MM.1S (cell line): ENCODE data around the gene NRP2.

Experiments
- DNase-seq: peaks from one replicate; pipeline ENCODE4 v3.0.0-alpha.2; 2015
- H2AFZ ChIP-seq: fragments of 300-600 bp; sonication (generic); 2 replicates; pipeline ENCODE4 v1.6.0; 2016; ENCODE audit warnings: antibody characterized with exemption, low read length
- H3F3A ChIP-seq: fragments of 300-600 bp; sonication (generic); 2 replicates; pipeline ENCODE4 v1.6.1; 2016; ENCODE audit warnings: mild to moderate bottlenecking, antibody characterized with exemption, low read length, moderate library complexity, mixed read lengths; ENCODE audit not compliant: insufficient read depth
- H3K27ac ChIP-seq: fragments of 300-600 bp; sonication (generic); 2 replicates; pipeline ENCODE4 v1.5.1; 2016; ENCODE audit warnings: mild to moderate bottlenecking, low read length
- H3K27me3 ChIP-seq: fragments of 300-600 bp; sonication (generic); replicated peaks from 2 replicates; pipeline ENCODE4 v1.6.0; 2016; ENCODE audit warnings: low read length; ENCODE audit not compliant: insufficient read depth
- H3K36me3 ChIP-seq: fragments of 300-600 bp; sonication (generic); replicated peaks from 2 replicates; pipeline ENCODE4 v1.6.1; 2016; ENCODE audit warnings: mild to moderate bottlenecking, low read length, mixed read lengths; ENCODE audit not compliant: insufficient read depth
- H3K4me1 ChIP-seq: fragments of 300-600 bp; sonication (generic); 2 replicates; pipeline ENCODE4 v1.6.1; 2016; ENCODE audit warnings: low read length, mixed read lengths
- H3K4me2 ChIP-seq: fragments of 300-600 bp; sonication (generic); 2 replicates; pipeline ENCODE4 v1.6.0; 2016; ENCODE audit warnings: low read depth, low read length
- H3K4me3 ChIP-seq: fragments of 300-600 bp; sonication (generic); 2 replicates; pipeline ENCODE4 v1.5.1; 2016; ENCODE audit warnings: low read length, mixed read lengths
- H3K79me2 ChIP-seq: fragments of 300-600 bp; sonication (generic); 2 replicates; pipeline ENCODE4 v1.6.1; 2016; ENCODE audit warnings: mixed run types, low read length, mixed read lengths
- H3K9ac ChIP-seq: fragments of 300-600 bp; sonication (generic); 2 replicates; pipeline ENCODE4 v1.6.1; 2016; ENCODE audit warnings: low read length, mixed read lengths
- H3K9me2 ChIP-seq: fragments of 300-600 bp; sonication (generic); replicated peaks from 2 replicates; pipeline ENCODE4 v1.6.1; 2016; ENCODE audit warnings: mild to moderate bottlenecking, low read length, mixed read lengths; ENCODE audit not compliant: insufficient read depth
- H3K9me3 ChIP-seq: fragments of 300-600 bp; sonication (generic); replicated peaks from 2 replicates; pipeline ENCODE4 v1.6.1; 2016; ENCODE audit warnings: mild to moderate bottlenecking, low read length, mixed read lengths; ENCODE audit not compliant: insufficient read depth
- H4K20me1 ChIP-seq: fragments of 300-600 bp; sonication (generic); 2 replicates; pipeline ENCODE4 v1.6.1; 2016; ENCODE audit warnings: mild to moderate bottlenecking, low read length, moderate library complexity, mixed read lengths; ENCODE audit not compliant: insufficient read depth
- CTCF ChIP-seq: fragments of 300-600 bp; sonication (generic); IDR thresholded peaks from 2 replicates; pipeline ENCODE4 v1.5.1; 2016; ENCODE audit warnings: antibody characterized with exemption, low read length, mixed read lengths
- EZH2 ChIP-seq: fragments of 300-600 bp; sonication (generic); optimal IDR thresholded peaks from 2 replicates; pipeline ENCODE3; 2017; ENCODE audit warnings: low read depth, mild to moderate bottlenecking, antibody characterized with exemption, low read length, mixed read lengths
- EZH2phosphoT487 ChIP-seq: fragments of 300-600 bp; sonication (generic); IDR thresholded peaks from 2 replicates; pipeline ENCODE4 v1.6.1; 2018; ENCODE audit warnings: antibody characterized with exemption, low read length

Gene NRP2

GRCh38 chr2:205651719-205652118, 30.6 kb upstream of the NRP2 start:
- Histone ChIP-seq H3K27me3 (no peaks in the 10 kb centered on the region), H3F3A (no peaks in the 10 kb centered on the region), H3K79me2 (no peaks in the 10 kb centered on the region), H3K4me3 (no peak overlapping the region), H3K27ac (no peak overlapping the region), H2AFZ (no peak overlapping the region), H3K36me3 (no peaks in the 10 kb centered on the region), H3K9me2 (no peaks in the 10 kb centered on the region), H3K4me1 (no peaks in the 10 kb centered on the region), H3K9ac (no peak overlapping the region), H4K20me1 (no peaks in the 10 kb centered on the region), H3K4me2 (no peak overlapping the region), H3K9me3 (no peaks in the 10 kb centered on the region)
- no peak for TF ChIP-seq EZH2
- no peak for TF ChIP-seq CTCF
- no peak for TF ChIP-seq EZH2phosphoT487
- DNase-seq, result no peak

DNA sequence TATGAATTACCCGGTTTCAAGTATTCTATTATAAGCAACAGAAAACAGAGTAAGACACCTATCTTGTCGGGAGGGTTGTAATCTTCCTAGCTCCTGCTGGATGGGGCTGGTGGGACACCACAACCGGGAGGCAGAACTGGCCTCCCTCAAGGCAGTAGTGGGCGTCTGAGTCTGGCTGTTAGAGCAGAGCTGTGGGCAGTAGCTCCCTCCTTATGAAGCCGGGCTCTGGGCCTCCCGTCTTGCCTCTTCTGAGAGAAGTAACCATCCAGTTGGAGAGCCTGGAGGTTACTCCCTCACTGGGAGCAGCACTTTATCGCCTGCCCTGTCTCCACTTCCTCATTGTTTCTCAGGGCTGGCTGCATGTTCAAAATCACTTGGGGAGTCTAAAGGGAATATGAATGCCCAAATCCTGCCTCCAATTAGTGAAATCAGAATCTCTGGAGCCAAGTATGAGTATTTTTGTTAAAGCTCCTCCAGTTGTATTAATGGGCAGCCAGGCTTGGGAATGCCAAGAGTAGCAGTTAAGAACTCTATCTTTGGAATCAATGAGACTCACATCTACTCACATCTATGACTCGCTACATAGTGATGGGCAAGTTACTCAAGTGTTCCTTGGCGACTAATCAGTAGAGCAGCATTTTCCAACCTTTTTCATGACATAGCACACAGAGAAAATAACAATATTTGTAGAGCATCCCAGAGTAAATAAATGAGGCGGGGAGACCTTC, 27.3 kb upstream of the NRP2 start:
- DNase-seq, result no peak
- Histone ChIP-seq H3K9ac (no peak overlapping the region), H3K4me1 (no peaks in the 10 kb centered on the region)

DNA sequence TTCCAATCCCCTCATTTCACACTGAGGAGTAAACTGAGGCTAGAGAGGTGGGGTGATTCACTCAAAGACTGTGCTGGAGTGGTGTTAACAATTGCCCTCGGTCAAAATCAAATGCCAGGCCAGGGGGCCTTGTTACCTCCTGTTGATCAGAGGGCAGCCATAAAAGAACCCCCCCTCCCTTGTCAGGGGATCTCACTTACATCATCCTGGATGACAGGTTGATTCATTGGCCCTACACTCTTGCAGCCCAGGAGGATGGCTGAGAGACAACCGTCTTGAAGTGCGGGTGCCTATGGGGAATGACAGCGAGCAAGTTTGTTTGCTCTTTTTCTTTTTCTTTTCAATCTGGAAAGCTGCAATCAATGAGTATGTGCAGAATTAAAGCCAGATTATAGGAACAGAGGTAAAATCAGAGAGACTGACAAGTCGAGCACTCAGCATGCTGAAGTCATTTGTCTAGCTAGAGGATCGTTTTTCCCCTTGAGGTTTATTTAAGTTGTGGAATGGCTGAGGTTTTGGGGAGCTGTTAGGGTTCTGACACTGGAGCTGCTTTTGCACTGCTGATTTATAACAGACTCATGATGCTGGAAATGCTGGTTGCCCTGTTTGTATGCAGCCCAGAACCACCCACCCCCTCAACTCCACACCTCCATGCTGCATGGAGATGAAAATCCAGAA, 26.4 kb upstream of the NRP2 start:
- Histone ChIP-seq H3K4me2 (no peak overlapping the region), H3F3A (no peaks in the 10 kb centered on the region), H3K9ac (no peak overlapping the region), H4K20me1 (no peaks in the 10 kb centered on the region), H3K4me1 (0 out of 2 replicates have a peak, but pooled peaks cover 3% of the 10 kb centered on the region), H3K36me3 (no peaks in the 10 kb centered on the region), H3K9me2 (no peaks in the 10 kb centered on the region), H2AFZ (no peak overlapping the region), H3K27me3 (no peaks in the 10 kb centered on the region), H3K4me3 (no peak overlapping the region), H3K9me3 (no peaks in the 10 kb centered on the region), H3K27ac (no peak overlapping the region), H3K79me2 (no peaks in the 10 kb centered on the region)
- no peak for DNase-seq
- no peak for TF ChIP-seq EZH2
- TF ChIP-seq EZH2phosphoT487, result no peak
- no peak for TF ChIP-seq CTCF

More for the DNA sequence above, 27.3 kb upstream of the NRP2 start:
- no peaks in the 10 kb centered on the region for H3K9me2 ChIP-seq
- H3K27me3 ChIP-seq, result no peaks in the 10 kb centered on the region
- no peak overlapping the region for H2AFZ ChIP-seq
- H3K4me2 ChIP-seq, result no peak overlapping the region
- H3K36me3 ChIP-seq, result no peaks in the 10 kb centered on the region
- no peak overlapping the region for H3K4me3 ChIP-seq
- H3K27ac ChIP-seq, result no peak overlapping the region
- TF ChIP-seq CTCF (no peak), EZH2phosphoT487 (no peak), EZH2 (no peak)
- no peaks in the 10 kb centered on the region for H3K9me3 ChIP-seq
- no peaks in the 10 kb centered on the region for H3K79me2 ChIP-seq
- no peaks in the 10 kb centered on the region for H3F3A ChIP-seq
- H4K20me1 ChIP-seq, result no peaks in the 10 kb centered on the region
